Activated CD4-positive, alpha-beta T cell treated with anti-CD3 and anti-CD28 coated beads, Interleukin-2, amount 50 U/mL, for 24 hours (primary cell): ENCODE results near the gene ELF3.
"Not testable (repeated sequence)": the region's sequence is repeated elsewhere in the genome, so short reads cannot be mapped to it uniquely, and the experiment has no call there.

ENCODE experiments used
- DNase-seq, 2 donors: peaks; one replicate each; pipeline ENCODE4 v3.0.0-alpha.2; 2020; ENCODE audit warnings: low read depth in 1 of 2, low spot score in 1 of 2

The ELF3 gene

GRCh38 chr1:202034683-202035462, 24.5 kb downstream of the ELF3 start:
- no peak for DNase-seq

GRCh38 chr1:202036595-202037387, 26.4 kb downstream of the ELF3 start:
- DNase-seq: no peak

GRCh38 chr1:202037706-202038296, 27.4 kb downstream of the ELF3 start:
- DNase-seq: no peak

GRCh38 chr1:202038688-202039346, 28.4 kb downstream of the ELF3 start:
- DNase-seq: no peak

GRCh38 chr1:202045705-202046104, 35.3 kb downstream of the ELF3 start:
- no peak for DNase-seq

GRCh38 chr1:202046227-202046626, 35.8 kb downstream of the ELF3 start:
- no peak for DNase-seq

- no peak for DNase-seq
Observed at GRCh38 chr1:202046748-202047708, 36.6 kb downstream of the ELF3 start.

- DNase-seq: no peak
Observed at GRCh38 chr1:202047977-202048376, 37.6 kb downstream of the ELF3 start.

GRCh38 chr1:202049129-202049528, 38.7 kb downstream of the ELF3 start:
- DNase-seq: no peak

GRCh38 chr1:202054094-202054493, 43.7 kb downstream of the ELF3 start:
- DNase-seq: no peak

GRCh38 chr1:202054673-202055072, 44.3 kb downstream of the ELF3 start:
- DNase-seq: not testable (repeated sequence)

- no peak for DNase-seq
Observed at GRCh38 chr1:202056644-202057334, 46.4 kb downstream of the ELF3 start.

GRCh38 chr1:202057335-202057704, 46.9 kb downstream of the ELF3 start:
- DNase-seq: not testable (repeated sequence)

- no peak for DNase-seq
Observed at GRCh38 chr1:202058001-202058908, 47.9 kb downstream of the ELF3 start.

GRCh38 chr1:202061055-202061454, 50.7 kb downstream of the ELF3 start:
- DNase-seq: no peak

GRCh38 chr1:202061787-202062186, 51.4 kb downstream of the ELF3 start:
- not testable (repeated sequence) for DNase-seq

- DNase-seq: not testable (repeated sequence)
Observed at GRCh38 chr1:202062636-202063035, 52.2 kb downstream of the ELF3 start.

GRCh38 chr1:202063093-202063492, 52.7 kb downstream of the ELF3 start:
- no peak for DNase-seq

GRCh38 chr1:202064889-202065312, 54.5 kb downstream of the ELF3 start:
- not testable (repeated sequence) for DNase-seq
